ENCODE data around the gene LRBA. TPM values are rescaled to one million over a fixed set of nuclear protein-coding genes. Genes with fewer than 3 reads are reported as not detected.

LRBA gene
- total RNA-seq, 1 experiment from 2014 or later: 55.3 TPM

DNA sequence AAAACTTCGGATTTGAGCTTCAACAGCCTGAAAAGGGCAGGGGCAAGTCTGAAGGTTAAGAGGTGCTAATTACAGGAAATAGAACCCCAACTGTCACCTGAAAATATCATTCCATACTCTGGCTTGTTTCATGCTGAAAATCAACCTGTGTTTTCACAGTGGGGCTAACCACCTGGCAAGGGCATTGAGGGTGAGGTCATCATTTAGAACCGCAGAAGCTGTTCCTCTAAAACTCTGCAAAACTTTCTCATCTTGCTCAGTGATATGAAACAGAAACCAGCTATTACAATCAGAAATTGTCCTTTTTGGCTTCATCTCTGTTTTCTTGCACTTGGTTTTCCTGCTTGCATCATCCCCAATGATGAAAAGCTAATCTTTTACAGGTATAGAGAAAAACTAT, 689.2 kb downstream of the LRBA start:
- no peak for DNase-seq
- no peak overlapping the region for H2BK15ac ChIP-seq (ENCODE audit: low read depth, low read length)
- H2BK120ac ChIP-seq (ENCODE audit: low read depth, low read length, poor library complexity, severe bottlenecking): no peak overlapping the region
- no peaks in the 10 kb centered on the region for H3K79me2 ChIP-seq (ENCODE audit: insufficient read depth, low read length)
- no peak overlapping the region for H3T11ph ChIP-seq (ENCODE audit: low read length)
- H4K20me1 ChIP-seq (ENCODE audit: control insufficient read depth, insufficient read depth, insufficient read length): no peaks in the 10 kb centered on the region
- no peak overlapping the region for H4K8ac ChIP-seq (replicated peaks; ENCODE audit: insufficient read length, low read depth, low read length)
- Mint-ChIP-seq H3K27ac (no peak overlapping the region), H3K27me3 (ENCODE audit: low read depth) (no peaks in the 10 kb centered on the region), H3K9me3 (no peaks in the 10 kb centered on the region), H3K4me3 (no peak overlapping the region), H3K36me3 (ENCODE audit: insufficient read depth in 1 of 3, low read depth in 3 of 3) (peaks cover 0 to 5% (median 0%) of the 10 kb centered on the region in 3 experiments; a peak in 3 of 7 replicates), H3K4me1 (peaks cover 4 to 12% of the 10 kb centered on the region in 2 experiments)
- H3K9ac ChIP-seq (ENCODE audit: extremely low read depth, insufficient read length, low read length): no peak overlapping the region
- TF ChIP-seq, protein P1, sequence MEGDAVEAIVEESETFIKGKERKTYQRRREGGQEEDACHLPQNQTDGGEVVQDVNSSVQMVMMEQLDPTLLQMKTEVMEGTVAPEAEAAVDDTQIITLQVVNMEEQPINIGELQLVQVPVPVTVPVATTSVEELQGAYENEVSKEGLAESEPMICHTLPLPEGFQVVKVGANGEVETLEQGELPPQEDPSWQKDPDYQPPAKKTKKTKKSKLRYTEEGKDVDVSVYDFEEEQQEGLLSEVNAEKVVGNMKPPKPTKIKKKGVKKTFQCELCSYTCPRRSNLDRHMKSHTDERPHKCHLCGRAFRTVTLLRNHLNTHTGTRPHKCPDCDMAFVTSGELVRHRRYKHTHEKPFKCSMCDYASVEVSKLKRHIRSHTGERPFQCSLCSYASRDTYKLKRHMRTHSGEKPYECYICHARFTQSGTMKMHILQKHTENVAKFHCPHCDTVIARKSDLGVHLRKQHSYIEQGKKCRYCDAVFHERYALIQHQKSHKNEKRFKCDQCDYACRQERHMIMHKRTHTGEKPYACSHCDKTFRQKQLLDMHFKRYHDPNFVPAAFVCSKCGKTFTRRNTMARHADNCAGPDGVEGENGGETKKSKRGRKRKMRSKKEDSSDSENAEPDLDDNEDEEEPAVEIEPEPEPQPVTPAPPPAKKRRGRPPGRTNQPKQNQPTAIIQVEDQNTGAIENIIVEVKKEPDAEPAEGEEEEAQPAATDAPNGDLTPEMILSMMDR (conservative IDR thresholded peaks at IDR 0.05): no peak
- H3K23ac ChIP-seq (ENCODE audit: insufficient read length, low read depth, low read length): no peak overlapping the region
- no peaks in the 10 kb centered on the region for H3K23me2 ChIP-seq (ENCODE audit: insufficient read length, low read depth, low read length, poor library complexity, severe bottlenecking)
- H3K4ac ChIP-seq (ENCODE audit: low read depth, low read length): no peak overlapping the region
- H3K4me1 ChIP-seq (ENCODE audit: insufficient read depth, low read length): no peaks in the 10 kb centered on the region
- no peak overlapping the region for H2BK5ac ChIP-seq (ENCODE audit: insufficient read length, low read length)
- no peaks in the 10 kb centered on the region for H3K79me1 ChIP-seq (ENCODE audit: insufficient read depth, low read depth, low read length, poor library complexity, severe bottlenecking)
- no peaks in the 10 kb centered on the region for H3K27me3 ChIP-seq (ENCODE audit: insufficient read depth, low read length)
- H3K9me3 ChIP-seq (ENCODE audit: control insufficient read depth, low read depth, low read length): no peaks in the 10 kb centered on the region
- H3K4me2 ChIP-seq (ENCODE audit: insufficient read depth, insufficient read length, low read length): no peak overlapping the region
- no peak overlapping the region for H2AK5ac ChIP-seq (ENCODE audit: insufficient read length, low read length)
- H3K27ac ChIP-seq (ENCODE audit: insufficient read length, low read depth, low read length): no peak overlapping the region
- H3K56ac ChIP-seq (ENCODE audit: insufficient read length, low read depth, low read length): no peak overlapping the region
- no peak overlapping the region for H2BK20ac ChIP-seq (ENCODE audit: low read depth, low read length, poor library complexity, severe bottlenecking)
- H2BK12ac ChIP-seq (ENCODE audit: insufficient read length, low read depth, low read length): no peak overlapping the region
- no peak overlapping the region for H4K91ac ChIP-seq (ENCODE audit: insufficient read length, low read depth, low read length)
- no CpG with 5 or more reads among the region's 2 CpGs for WGBS (ENCODE audit: extremely low coverage, insufficient read length, low lambda C conversion rate)
- no peak overlapping the region for H3K14ac ChIP-seq (ENCODE audit: insufficient read depth, low read length)
- no peak overlapping the region for H3K18ac ChIP-seq (ENCODE audit: insufficient read length, low read depth, low read length)
- no peak overlapping the region for H4K5ac ChIP-seq (ENCODE audit: insufficient read length, low read depth, low read length)
- no peak overlapping the region for H2AFZ ChIP-seq (ENCODE audit: low read length)
